ENCODE measurements around the gene SAXO1.
"Not testable (repeated sequence)": the region's sequence is repeated elsewhere in the genome, so short reads cannot be mapped to it uniquely, and the experiment has no call there.

The SAXO1 gene

GRCh38 chr9:18969128-18969527, 63.9 kb downstream of the SAXO1 start:
- no peak for DNase-seq

GRCh38 chr9:18955626-18956025, 77.4 kb downstream of the SAXO1 start:
- no peak for DNase-seq

GRCh38 chr9:18951936-18952335, 81.1 kb downstream of the SAXO1 start:
- DNase-seq = no peak

- DNase-seq = no peak
Measured at GRCh38 chr9:18947892-18948339, 85.1 kb downstream of the SAXO1 start.

GRCh38 chr9:18942801-18943200, 90.2 kb downstream of the SAXO1 start:
- DNase-seq = no peak

GRCh38 chr9:18941060-18941740, 91.8 kb downstream of the SAXO1 start:
- DNase-seq = no peak

GRCh38 chr9:18939943-18940342, 93.1 kb downstream of the SAXO1 start:
- DNase-seq = no peak

GRCh38 chr9:18936094-18936871, 96.7 kb downstream of the SAXO1 start:
- no peak for DNase-seq

GRCh38 chr9:18935541-18935940, 97.5 kb downstream of the SAXO1 start:
- DNase-seq = no peak

GRCh38 chr9:18930611-18931010, 102.4 kb downstream of the SAXO1 start:
- not testable (repeated sequence) for DNase-seq

GRCh38 chr9:18928711-18929110, 104.3 kb downstream of the SAXO1 start:
- no peak for DNase-seq

GRCh38 chr9:18926513-18926912, 106.5 kb downstream of the SAXO1 start:
- no peak for DNase-seq

GRCh38 chr9:18925880-18926279, 107.1 kb downstream of the SAXO1 start:
- DNase-seq = no peak

- no peak for DNase-seq
Measured at GRCh38 chr9:18923671-18924430, 109.2 kb downstream of the SAXO1 start.

GRCh38 chr9:18923167-18923566, 109.8 kb downstream of the SAXO1 start:
- DNase-seq = no peak

GRCh38 chr9:18922161-18922885, 110.7 kb downstream of the SAXO1 start:
- no peak for DNase-seq

GRCh38 chr9:18921366-18922075, 111.5 kb downstream of the SAXO1 start:
- no peak for DNase-seq

- DNase-seq = no peak
Measured at GRCh38 chr9:18920141-18921084, 112.6 kb downstream of the SAXO1 start.

GRCh38 chr9:18911714-18912342, 121.2 kb downstream of the SAXO1 start:
- no peak for DNase-seq

- no peak for DNase-seq
Measured at GRCh38 chr9:18910916-18911315, 122.1 kb downstream of the SAXO1 start.

- no peak for DNase-seq
Measured at GRCh38 chr9:18910435-18910834, 122.6 kb downstream of the SAXO1 start.
